HepG2 (cell line): ENCODE data around the gene RBM26. TPM values are rescaled to one million over a fixed set of nuclear protein-coding genes. Genes with fewer than 3 reads are reported as not detected.

Experiments
- FOXM1 ChIP-seq: sonication (generic); formaldehyde crosslinking; IDR thresholded peaks from 2 replicates; pipeline ENCODE4 v1.5.0; 2020; ENCODE audit warnings: missing genetic modification reagents
- GATAD1 ChIP-seq: IDR thresholded peaks from 2 replicates; pipeline ENCODE4 v1.6.1; 2016; ENCODE audit warnings: missing genetic modification reagents, missing compliant biosample characterization
- NFE2L1 ChIP-seq: sonication (generic); formaldehyde crosslinking; IDR thresholded peaks from 2 replicates; pipeline ENCODE4 v1.4.0; 2020; ENCODE audit warnings: missing genetic modification reagents, mild to moderate bottlenecking, borderline replicate concordance
- SSRP1 ChIP-seq: IDR thresholded peaks from 2 replicates; pipeline ENCODE4 v1.6.1; 2016; ENCODE audit warnings: control low read depth
- ZMYM3 ChIP-seq: sonication (generic); formaldehyde crosslinking; IDR thresholded peaks from 2 replicates; pipeline ENCODE4 v1.5.1; 2020; ENCODE audit warnings: mild to moderate bottlenecking, missing genetic modification reagents
- ZNF235 ChIP-seq: sonication (generic); formaldehyde crosslinking; IDR thresholded peaks from 2 replicates; pipeline ENCODE4 v1.8.1; 2023; ENCODE audit warnings: mild to moderate bottlenecking, missing genetic modification reagents, borderline replicate concordance
- ZNF263 ChIP-seq: sonication (generic); formaldehyde crosslinking; IDR thresholded peaks from 2 replicates; pipeline ENCODE4 v1.4.0; 2020; ENCODE audit warnings: missing genetic modification reagents
- ZNF292 ChIP-seq: sonication (generic); formaldehyde crosslinking; IDR thresholded peaks from 2 replicates; pipeline ENCODE4 v1.8.1; 2022; ENCODE audit warnings: mild to moderate bottlenecking, low read depth, missing genetic modification reagents, borderline replicate concordance
- ZNF530 ChIP-seq: sonication (generic); formaldehyde crosslinking; IDR thresholded peaks from 2 replicates; pipeline ENCODE4 v1.5.0; 2020; ENCODE audit warnings: low read depth, mild to moderate bottlenecking, missing genetic modification reagents
- ZNF543 ChIP-seq: sonication (generic); formaldehyde crosslinking; IDR thresholded peaks from 2 replicates; pipeline ENCODE4 v1.4.0; 2020; ENCODE audit warnings: mild to moderate bottlenecking, missing genetic modification reagents
- ZSCAN9 ChIP-seq: IDR thresholded peaks from 2 replicates; pipeline ENCODE4 v1.6.1; 2016; ENCODE audit warnings: borderline replicate concordance
- polyA plus RNA-seq, 8 experiments: library from polyadenylated mRNA; depleted of rRNA in 3 of 8; stranded (reverse) in 7 of 8; unstranded in 1 of 8; fragments of >200 nt; fragmentation: Illumina TruSeq in 4 of 8; extraction: Trizol in 4 of 8; gene quantifications; 2 replicates each; pipeline versions ENCODE4 v1.2.1 to v1.2.3, GENCODE V29; 2011 to 2016; ENCODE audit warnings: low read depth in 4 of 8, missing spikeins in 1 of 8, mixed read lengths in 1 of 8; ENCODE audit not compliant: insufficient read depth in 1 of 8
- total RNA-seq, 5 experiments: library from RNA; depleted of rRNA; stranded (reverse); fragments of >200 nt; fragmentation: Illumina TruSeq; extraction: Trizol; gene quantifications; 2 replicates each; pipeline ENCODE4 v1.2.3, GENCODE V29; 2016; ENCODE audit warnings: low read depth in 1 of 5
- TF ChIP-seq, protein P1 (sequence below): sonication (generic); formaldehyde crosslinking; IDR thresholded peaks from 2 replicates; pipeline ENCODE4 v1.4.0; 2020; ENCODE audit warnings: mild to moderate bottlenecking, missing genetic modification reagents
- TF ChIP-seq, protein P2 (sequence below): sonication (generic); formaldehyde crosslinking; IDR thresholded peaks from 2 replicates; pipeline ENCODE4 v1.4.0; 2020; ENCODE audit warnings: low read depth, missing genetic modification reagents
- TF ChIP-seq, protein P3 (sequence below): sonication (generic); formaldehyde crosslinking; IDR thresholded peaks from 2 replicates; pipeline ENCODE4 v1.8.1; 2023; ENCODE audit warnings: mild to moderate bottlenecking, missing genetic modification reagents
- TF ChIP-seq, protein P4 (sequence below): sonication (generic); formaldehyde crosslinking; IDR thresholded peaks from 2 replicates; pipeline ENCODE4 v1.4.0; 2020; ENCODE audit warnings: missing genetic modification reagents, borderline replicate concordance

Gene RBM26
- total and polyA plus RNA-seq, 2 of the 13 experiments (the other 11 are each of a cell fraction or from before 2014, with no cell fraction given) = 19.4 to 34.4 TPM

DNA sequence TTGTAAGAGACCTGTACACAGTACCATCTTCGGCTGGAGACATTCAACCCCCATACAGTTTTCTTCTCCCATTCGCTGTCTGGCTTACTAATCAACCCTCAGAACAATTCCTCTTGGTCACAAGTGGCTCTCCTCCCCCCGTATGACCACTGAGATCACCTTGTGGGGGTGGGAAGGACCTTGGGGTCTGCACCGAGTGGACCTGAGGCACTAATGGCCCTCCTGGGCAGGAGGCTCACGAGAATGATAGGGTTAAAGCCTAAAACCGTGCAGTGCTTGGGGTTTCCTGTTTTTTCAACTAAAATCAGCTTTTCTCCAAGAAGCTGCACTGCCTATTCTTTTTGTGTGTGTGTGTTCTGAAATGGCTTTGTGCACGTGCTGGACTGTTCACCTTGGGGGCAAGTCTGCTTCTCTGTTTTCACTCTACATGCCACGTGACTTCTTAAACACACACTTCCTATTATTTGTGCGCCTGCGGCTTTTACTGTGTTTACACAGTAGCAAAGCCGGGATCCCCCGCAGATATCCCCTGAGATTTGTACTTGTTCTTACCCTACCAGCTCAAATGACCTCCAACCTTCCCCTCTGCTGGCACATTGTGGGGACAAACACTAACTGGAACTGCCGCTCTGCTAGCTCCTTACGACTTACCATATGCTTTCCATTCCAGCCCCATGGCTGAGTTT is 12.3 kb downstream of the RBM26 start (continued):
- TF ChIP-seq, protein P1, sequence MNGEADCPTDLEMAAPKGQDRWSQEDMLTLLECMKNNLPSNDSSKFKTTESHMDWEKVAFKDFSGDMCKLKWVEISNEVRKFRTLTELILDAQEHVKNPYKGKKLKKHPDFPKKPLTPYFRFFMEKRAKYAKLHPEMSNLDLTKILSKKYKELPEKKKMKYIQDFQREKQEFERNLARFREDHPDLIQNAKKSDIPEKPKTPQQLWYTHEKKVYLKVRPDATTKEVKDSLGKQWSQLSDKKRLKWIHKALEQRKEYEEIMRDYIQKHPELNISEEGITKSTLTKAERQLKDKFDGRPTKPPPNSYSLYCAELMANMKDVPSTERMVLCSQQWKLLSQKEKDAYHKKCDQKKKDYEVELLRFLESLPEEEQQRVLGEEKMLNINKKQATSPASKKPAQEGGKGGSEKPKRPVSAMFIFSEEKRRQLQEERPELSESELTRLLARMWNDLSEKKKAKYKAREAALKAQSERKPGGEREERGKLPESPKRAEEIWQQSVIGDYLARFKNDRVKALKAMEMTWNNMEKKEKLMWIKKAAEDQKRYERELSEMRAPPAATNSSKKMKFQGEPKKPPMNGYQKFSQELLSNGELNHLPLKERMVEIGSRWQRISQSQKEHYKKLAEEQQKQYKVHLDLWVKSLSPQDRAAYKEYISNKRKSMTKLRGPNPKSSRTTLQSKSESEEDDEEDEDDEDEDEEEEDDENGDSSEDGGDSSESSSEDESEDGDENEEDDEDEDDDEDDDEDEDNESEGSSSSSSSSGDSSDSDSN (CRISPR knock-in tag) = 0 out of 2 replicates have a peak, but pooled peaks have one; percentile 24
- TF ChIP-seq NFE2L1 (CRISPR knock-in tag) (no peak), ZNF530 (CRISPR knock-in tag) (no peak), FOXM1 (no peak), ZNF235 (CRISPR knock-in tag) (no peak), ZNF263 (CRISPR knock-in tag) (no peak), ZNF292 (CRISPR knock-in tag) (no peak), ZMYM3 (CRISPR knock-in tag) (0 out of 2 replicates have a peak, but pooled peaks have one; percentile 14), GATAD1 (CRISPR knock-in tag) (peak; percentile 29; the same call in 1 of the 2 replicates), ZNF543 (CRISPR knock-in tag) (no peak), SSRP1 (CRISPR knock-in tag) (0 out of 2 replicates have a peak, but pooled peaks have one; percentile 13), ZSCAN9 (CRISPR knock-in tag) (no peak)
- TF ChIP-seq, protein P2, sequence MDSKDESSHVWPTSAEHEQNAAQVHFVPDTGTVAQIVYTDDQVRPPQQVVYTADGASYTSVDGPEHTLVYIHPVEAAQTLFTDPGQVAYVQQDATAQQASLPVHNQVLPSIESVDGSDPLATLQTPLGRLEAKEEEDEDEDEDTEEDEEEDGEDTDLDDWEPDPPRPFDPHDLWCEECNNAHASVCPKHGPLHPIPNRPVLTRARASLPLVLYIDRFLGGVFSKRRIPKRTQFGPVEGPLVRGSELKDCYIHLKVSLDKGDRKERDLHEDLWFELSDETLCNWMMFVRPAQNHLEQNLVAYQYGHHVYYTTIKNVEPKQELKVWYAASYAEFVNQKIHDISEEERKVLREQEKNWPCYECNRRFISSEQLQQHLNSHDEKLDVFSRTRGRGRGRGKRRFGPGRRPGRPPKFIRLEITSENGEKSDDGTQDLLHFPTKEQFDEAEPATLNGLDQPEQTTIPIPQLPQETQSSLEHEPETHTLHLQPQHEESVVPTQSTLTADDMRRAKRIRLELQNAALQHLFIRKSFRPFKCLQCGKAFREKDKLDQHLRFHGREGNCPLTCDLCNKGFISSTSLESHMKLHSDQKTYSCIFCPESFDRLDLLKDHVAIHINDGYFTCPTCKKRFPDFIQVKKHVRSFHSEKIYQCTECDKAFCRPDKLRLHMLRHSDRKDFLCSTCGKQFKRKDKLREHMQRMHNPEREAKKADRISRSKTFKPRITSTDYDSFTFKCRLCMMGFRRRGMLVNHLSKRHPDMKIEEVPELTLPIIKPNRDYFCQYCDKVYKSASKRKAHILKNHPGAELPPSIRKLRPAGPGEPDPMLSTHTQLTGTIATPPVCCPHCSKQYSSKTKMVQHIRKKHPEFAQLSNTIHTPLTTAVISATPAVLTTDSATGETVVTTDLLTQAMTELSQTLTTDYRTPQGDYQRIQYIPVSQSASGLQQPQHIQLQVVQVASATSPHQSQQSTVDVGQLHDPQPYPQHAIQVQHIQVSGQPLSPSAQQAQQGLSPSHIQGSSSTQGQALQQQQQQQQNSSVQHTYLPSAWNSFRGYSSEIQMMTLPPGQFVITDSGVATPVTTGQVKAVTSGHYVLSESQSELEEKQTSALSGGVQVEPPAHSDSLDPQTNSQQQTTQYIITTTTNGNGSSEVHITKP = peak; percentile 70; the same call in 1 of the 2 replicates
- TF ChIP-seq, protein P3, sequence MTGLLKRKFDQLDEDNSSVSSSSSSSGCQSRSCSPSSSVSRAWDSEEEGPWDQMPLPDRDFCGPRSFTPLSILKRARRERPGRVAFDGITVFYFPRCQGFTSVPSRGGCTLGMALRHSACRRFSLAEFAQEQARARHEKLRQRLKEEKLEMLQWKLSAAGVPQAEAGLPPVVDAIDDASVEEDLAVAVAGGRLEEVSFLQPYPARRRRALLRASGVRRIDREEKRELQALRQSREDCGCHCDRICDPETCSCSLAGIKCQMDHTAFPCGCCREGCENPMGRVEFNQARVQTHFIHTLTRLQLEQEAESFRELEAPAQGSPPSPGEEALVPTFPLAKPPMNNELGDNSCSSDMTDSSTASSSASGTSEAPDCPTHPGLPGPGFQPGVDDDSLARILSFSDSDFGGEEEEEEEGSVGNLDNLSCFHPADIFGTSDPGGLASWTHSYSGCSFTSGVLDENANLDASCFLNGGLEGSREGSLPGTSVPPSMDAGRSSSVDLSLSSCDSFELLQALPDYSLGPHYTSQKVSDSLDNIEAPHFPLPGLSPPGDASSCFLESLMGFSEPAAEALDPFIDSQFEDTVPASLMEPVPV (CRISPR knock-in tag) = 0 out of 2 replicates have a peak, but pooled peaks have one; percentile 23
- TF ChIP-seq, protein P4, sequence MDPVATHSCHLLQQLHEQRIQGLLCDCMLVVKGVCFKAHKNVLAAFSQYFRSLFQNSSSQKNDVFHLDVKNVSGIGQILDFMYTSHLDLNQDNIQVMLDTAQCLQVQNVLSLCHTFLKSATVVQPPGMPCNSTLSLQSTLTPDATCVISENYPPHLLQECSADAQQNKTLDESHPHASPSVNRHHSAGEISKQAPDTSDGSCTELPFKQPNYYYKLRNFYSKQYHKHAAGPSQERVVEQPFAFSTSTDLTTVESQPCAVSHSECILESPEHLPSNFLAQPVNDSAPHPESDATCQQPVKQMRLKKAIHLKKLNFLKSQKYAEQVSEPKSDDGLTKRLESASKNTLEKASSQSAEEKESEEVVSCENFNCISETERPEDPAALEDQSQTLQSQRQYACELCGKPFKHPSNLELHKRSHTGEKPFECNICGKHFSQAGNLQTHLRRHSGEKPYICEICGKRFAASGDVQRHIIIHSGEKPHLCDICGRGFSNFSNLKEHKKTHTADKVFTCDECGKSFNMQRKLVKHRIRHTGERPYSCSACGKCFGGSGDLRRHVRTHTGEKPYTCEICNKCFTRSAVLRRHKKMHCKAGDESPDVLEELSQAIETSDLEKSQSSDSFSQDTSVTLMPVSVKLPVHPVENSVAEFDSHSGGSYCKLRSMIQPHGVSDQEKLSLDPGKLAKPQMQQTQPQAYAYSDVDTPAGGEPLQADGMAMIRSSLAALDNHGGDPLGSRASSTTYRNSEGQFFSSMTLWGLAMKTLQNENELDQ (CRISPR knock-in tag) = no peak
